AG04450 (cell line): ENCODE measurements around the gene SPAG16. TPM values are rescaled to one million over a fixed set of nuclear protein-coding genes. Genes with fewer than 3 reads are reported as not detected.

Experiments
- CTCF ChIA-PET: fragments of 300-600, 350-600 bp; formaldehyde crosslinking; extraction: SDS; loops from one replicate; lab custom pipeline; 2022; ENCODE audit warnings: antibody characterized with exemption, inconsistent platforms; lab: Charles Lee
- POLR2A ChIA-PET: fragments of 350-600 bp; formaldehyde crosslinking; extraction: SDS; loops from one replicate; lab custom pipeline; 2021; ENCODE audit warnings: antibody characterized with exemption, inconsistent platforms; lab: Yijun Ruan, JAX
- DNase-seq: peaks from one replicate; pipeline ENCODE4 v3.0.0-alpha.2; 2011; ENCODE audit warnings: low read depth, low spot score
- H3K27ac ChIP-seq: one replicate; pipeline ENCODE4 v1.5.1; 2012; ENCODE audit warnings: low read depth, low read length, control low read depth
- H3K27me3 ChIP-seq: one replicate; pipeline ENCODE4 v1.6.0; 2012; ENCODE audit warnings: low read length; ENCODE audit not compliant: control insufficient read depth, insufficient read depth
- H3K4me3 ChIP-seq: 2 replicates; pipeline ENCODE4 v1.5.1; 2011; ENCODE audit warnings: mild to moderate bottlenecking, low read depth, low read length, control low read depth
- H3K9me3 ChIP-seq: 2 replicates; pipeline ENCODE4 v1.5.1; 2012; ENCODE audit warnings: low read length; ENCODE audit not compliant: control insufficient read depth, insufficient read depth
- polyA plus RNA-seq: library from polyadenylated mRNA; depleted of rRNA; stranded (reverse); fragments of >200 nt; gene quantifications from 2 replicates; pipeline ENCODE4 v1.2.3, GENCODE V29; 2011; rRNA removed
- small RNA-seq: library from RNA; depleted of rRNA; stranded (forward); fragments of <200 nt; gene quantifications from one replicate; pipeline ENCODE3, GENCODE V24; 2012; ENCODE audit warnings: low read depth; ENCODE audit not compliant: insufficient read length
- TF ChIP-seq, protein P1 (sequence below): IDR thresholded peaks from 2 replicates; pipeline ENCODE4 v1.5.1; 2011; ENCODE audit warnings: low read depth, low read length, control low read depth, inconsistent platforms

Gene SPAG16
- polyA plus RNA-seq, 1 experiment = 28.1 TPM

DNA sequence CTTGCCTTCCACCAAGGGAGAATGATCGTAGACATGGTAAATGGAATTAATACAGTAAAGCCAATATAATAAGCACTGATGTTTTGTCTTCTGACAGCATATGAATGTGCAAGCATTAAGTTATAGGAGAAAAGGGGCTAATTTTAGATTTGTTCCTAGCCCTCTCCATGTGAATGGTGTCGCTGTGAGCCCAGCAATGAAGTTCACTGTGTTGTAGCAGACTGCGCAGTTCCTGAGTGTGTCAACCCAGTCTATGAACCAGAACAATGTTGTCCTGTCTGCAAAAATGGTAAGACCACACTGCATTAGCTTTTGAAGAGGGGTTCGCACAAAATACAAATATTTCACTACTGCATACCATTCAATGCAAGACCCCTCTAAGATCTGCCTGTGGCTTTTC lies 1152.2 kb downstream of the SPAG16 start:
- TF ChIP-seq, protein P1, sequence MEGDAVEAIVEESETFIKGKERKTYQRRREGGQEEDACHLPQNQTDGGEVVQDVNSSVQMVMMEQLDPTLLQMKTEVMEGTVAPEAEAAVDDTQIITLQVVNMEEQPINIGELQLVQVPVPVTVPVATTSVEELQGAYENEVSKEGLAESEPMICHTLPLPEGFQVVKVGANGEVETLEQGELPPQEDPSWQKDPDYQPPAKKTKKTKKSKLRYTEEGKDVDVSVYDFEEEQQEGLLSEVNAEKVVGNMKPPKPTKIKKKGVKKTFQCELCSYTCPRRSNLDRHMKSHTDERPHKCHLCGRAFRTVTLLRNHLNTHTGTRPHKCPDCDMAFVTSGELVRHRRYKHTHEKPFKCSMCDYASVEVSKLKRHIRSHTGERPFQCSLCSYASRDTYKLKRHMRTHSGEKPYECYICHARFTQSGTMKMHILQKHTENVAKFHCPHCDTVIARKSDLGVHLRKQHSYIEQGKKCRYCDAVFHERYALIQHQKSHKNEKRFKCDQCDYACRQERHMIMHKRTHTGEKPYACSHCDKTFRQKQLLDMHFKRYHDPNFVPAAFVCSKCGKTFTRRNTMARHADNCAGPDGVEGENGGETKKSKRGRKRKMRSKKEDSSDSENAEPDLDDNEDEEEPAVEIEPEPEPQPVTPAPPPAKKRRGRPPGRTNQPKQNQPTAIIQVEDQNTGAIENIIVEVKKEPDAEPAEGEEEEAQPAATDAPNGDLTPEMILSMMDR = no peak
- Histone ChIP-seq H3K4me3 (no peak overlapping the region), H3K27me3 (no peaks in the 10 kb centered on the region), H3K27ac (no peak overlapping the region), H3K9me3 (no peaks in the 10 kb centered on the region)
- DNase-seq = no peak
- ChIA-PET POLR2A (no interaction called here), CTCF (no interaction called here)

DNA sequence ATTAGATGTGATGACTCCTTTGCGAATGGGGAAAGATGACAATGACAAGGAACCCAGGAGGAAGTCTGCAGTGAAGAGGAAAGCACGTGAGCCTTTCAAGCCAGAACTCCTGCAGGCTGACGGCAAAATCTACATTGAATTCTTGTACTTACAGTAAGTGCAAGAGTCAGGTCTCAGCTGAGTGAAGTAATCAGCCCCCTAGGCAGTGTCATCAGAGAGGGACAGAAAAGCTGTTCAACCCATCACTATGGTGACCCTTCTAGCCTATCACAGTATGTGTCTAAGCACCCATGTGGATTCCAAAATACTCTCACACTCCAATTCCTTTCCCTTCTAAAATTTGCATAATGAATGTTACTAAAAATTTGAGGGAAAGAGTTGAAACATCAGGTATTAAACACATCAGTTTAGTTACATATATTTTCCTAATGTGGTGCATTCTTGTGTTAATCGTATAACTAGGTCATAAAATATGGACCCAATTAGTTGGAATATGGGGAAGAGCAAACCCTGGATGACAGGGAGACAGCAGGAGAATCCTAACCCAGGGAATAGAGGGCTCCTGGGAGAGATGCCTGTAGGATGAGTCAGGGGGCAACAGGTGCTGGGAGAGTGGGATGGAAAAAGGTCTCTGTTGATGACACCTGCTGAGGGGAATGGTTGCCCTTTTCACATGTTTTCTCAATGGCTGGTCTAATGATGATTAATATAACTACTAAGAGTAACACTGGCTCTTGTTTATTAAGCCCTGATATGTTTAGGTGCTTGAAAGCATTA lies 1166.0 kb downstream of the SPAG16 start:
- POLR2A ChIA-PET = no interaction called here
- no peak for DNase-seq
- Histone ChIP-seq H3K27ac (no peak overlapping the region), H3K9me3 (no peaks in the 10 kb centered on the region), H3K4me3 (no peak overlapping the region), H3K27me3 (no peaks in the 10 kb centered on the region)
- CTCF ChIA-PET = no interaction called here
- TF ChIP-seq, protein P1 = no peak

DNA sequence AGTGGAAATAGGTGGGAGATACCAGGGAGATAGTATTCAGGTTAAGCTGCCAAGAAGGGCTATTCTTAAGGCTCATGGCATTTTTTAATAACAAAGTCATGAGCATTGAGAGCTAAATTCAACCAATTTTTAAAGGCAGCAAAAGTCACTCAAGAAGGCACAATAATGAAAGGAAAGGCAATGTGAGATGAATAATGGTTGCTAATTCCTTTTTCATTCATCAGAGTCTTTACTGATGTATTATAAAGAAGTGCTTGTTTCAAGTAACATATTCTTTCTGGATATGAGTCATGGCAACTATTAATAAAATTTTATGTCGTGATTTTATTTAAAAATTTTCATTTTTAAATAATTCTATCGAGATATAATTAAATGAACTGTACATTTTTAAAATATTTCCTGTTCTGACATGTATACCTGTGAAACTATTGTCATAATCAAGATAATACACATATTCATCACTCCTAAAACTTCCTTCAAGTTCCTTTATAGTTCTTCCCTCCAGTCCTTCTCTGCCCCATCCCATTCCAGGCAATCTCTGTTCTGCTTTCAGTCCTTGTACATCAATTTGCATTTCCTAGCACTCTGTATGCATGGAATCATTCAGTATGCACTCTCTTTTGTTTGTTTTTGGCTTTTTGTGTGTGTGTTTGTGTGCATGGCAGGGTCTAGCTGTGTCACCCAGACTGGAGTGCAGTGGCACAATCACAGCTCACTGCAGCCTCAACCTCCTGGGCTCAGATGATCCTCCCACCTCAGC lies 1167.4 kb downstream of the SPAG16 start:
- DNase-seq = no peak
- TF ChIP-seq, protein P1 = no peak
- H3K27me3 ChIP-seq = no peaks in the 10 kb centered on the region
- CTCF ChIA-PET = no interaction called here
- no peak overlapping the region for H3K4me3 ChIP-seq
- H3K27ac ChIP-seq = no peak overlapping the region
- POLR2A ChIA-PET = no interaction called here
- no peaks in the 10 kb centered on the region for H3K9me3 ChIP-seq

Small RNAs within 50 kb of the gene (small RNA-seq; reads per million reads assigned to genes)
- not detected for gene MIR4438

Other genes starting within 250 kb of the SPAG16 start
- gene IKZF2, start 132.9 kb upstream of the SPAG16 start, polyA plus RNA-seq = 5.6 and 7.1 TPM in 2 replicates